ENCODE data around the gene SLC25A1.

The SLC25A1 gene

DNA sequence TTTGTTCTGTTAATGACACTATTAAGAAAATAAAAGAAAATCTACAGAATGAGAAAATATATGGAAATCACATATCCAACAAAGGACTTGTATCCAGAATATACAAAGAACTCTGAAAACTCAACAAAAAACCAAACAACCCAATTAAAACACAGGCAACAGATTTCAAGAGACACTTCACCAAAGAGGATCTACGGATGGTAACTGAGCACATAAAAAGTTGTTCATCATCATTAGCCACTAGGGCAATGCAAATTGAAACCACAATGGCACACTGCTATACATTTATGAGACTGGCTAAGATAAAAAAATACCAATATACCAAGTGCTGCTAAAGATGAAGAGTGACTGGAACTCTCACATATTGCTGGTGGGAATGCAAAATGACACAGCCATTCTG, 34.5 kb upstream of the SLC25A1 start:
- TF ChIP-seq, protein P1, sequence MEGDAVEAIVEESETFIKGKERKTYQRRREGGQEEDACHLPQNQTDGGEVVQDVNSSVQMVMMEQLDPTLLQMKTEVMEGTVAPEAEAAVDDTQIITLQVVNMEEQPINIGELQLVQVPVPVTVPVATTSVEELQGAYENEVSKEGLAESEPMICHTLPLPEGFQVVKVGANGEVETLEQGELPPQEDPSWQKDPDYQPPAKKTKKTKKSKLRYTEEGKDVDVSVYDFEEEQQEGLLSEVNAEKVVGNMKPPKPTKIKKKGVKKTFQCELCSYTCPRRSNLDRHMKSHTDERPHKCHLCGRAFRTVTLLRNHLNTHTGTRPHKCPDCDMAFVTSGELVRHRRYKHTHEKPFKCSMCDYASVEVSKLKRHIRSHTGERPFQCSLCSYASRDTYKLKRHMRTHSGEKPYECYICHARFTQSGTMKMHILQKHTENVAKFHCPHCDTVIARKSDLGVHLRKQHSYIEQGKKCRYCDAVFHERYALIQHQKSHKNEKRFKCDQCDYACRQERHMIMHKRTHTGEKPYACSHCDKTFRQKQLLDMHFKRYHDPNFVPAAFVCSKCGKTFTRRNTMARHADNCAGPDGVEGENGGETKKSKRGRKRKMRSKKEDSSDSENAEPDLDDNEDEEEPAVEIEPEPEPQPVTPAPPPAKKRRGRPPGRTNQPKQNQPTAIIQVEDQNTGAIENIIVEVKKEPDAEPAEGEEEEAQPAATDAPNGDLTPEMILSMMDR (IDR thresholded peaks at IDR 0.05): no peak
- Histone ChIP-seq H3K4me1 (ENCODE audit: control insufficient read depth in 1 of 2, insufficient read depth in 1 of 2, low read depth in 1 of 2, low read length in 1 of 2) (no peaks in the 10 kb centered on the region), H3K27me3 (no peaks in the 10 kb centered on the region), H3K9me3 (no peaks in the 10 kb centered on the region), H3K4me3 (ENCODE audit: low read depth in 1 of 2, low read length in 1 of 2) (no peak overlapping the region), H3K36me3 (peaks cover 75% of the 10 kb centered on the region), H3K27ac (no peak overlapping the region)

DNA sequence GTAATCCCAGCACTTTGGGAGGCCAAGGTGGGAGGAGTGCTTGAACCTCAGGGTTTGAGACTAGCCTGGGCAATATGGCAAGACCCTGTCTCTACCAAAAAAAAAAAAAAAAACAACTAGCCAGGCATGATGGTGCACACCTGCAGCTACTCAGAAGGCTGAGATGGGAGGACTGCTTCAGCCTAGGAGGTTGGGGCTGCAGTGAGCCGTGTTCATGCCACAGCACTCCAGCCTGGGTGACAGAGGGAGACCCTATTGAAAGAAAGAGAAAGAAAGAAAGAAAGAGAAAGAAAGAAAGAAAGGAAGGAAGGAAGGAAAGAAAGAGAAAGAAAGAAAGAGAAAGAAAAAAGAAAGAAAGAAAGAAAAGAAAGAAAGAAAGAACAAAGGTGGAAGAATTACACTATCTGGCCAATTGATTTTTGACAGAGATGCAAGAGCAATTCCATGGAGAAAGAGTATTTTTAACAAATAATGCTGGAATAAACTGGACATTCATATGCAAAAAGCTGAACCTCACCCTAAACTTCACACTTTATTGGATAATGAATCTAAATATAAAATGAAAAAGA, 33.9 kb upstream of the SLC25A1 start:
- Histone ChIP-seq H3K27me3 (no peaks in the 10 kb centered on the region), H3K27ac (no peak overlapping the region), H3K4me1 (ENCODE audit: control insufficient read depth in 1 of 2, insufficient read depth in 1 of 2, low read depth in 1 of 2, low read length in 1 of 2) (no peaks in the 10 kb centered on the region), H3K4me3 (ENCODE audit: low read depth in 1 of 2, low read length in 1 of 2) (no peak overlapping the region), H3K36me3 (peaks cover 78% of the 10 kb centered on the region), H3K9me3 (no peaks in the 10 kb centered on the region)
- TF ChIP-seq, protein P1 (IDR thresholded peaks at IDR 0.05): no peak

DNA sequence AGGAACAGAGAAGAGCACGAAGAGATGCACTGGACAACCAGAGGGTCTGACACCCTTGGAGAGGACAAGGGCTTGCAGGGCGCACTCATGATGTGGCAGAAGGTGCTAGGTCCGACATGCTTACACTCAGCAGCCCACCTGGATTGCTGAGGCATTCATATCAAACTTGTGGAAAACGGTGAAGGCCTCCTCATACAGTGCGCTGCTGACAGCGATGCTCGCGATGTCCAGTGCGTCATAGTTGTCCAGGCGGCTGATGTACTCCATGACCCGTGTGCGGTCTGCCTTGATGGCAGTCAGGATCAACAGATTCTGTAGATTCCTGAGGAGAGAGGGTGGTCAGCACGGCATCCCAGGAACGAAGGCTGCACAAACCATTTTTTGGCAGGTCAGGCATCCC, 31.7 kb upstream of the SLC25A1 start:
- H3K27ac ChIP-seq: no peak overlapping the region
- no peaks in the 10 kb centered on the region for H3K4me1 ChIP-seq (ENCODE audit: control insufficient read depth in 1 of 2, insufficient read depth in 1 of 2, low read depth in 1 of 2, low read length in 1 of 2)
- TF ChIP-seq, protein P1 (IDR thresholded peaks at IDR 0.05): no peak
- no peaks in the 10 kb centered on the region for H3K9me3 ChIP-seq
- H3K27me3 ChIP-seq: no peaks in the 10 kb centered on the region
- H3K36me3 ChIP-seq: peaks cover 77% of the 10 kb centered on the region
- no peak overlapping the region for H3K4me3 ChIP-seq (ENCODE audit: low read depth in 1 of 2, low read length in 1 of 2)

DNA sequence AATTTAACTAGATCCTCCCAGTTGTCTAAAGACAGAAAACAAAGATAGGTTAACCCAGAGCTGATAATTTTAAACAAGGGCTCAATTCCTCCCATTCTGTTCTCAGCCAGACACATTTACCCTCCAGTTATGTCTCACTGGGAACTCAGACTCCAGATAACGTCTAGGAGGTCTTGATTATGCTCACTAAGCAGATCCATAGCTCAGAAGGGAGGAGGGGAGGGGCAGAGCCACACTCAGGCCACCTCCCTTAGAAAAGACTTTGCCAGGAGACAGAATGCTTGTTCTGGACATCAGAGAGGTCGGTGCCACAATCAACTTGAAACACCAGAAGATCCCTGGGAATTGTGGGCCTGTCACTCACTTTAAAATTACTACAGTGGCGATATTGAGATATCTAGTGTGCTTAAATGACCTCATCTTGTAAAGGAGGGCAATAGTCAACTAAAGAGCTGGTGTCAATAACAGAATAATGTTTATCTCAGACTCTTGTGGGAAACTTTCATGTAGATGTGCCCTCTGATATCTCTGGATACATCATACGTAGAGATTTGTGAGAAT, 29.8 kb upstream of the SLC25A1 start:
- Histone ChIP-seq H3K27me3 (no peaks in the 10 kb centered on the region), H3K36me3 (peaks cover 76% of the 10 kb centered on the region), H3K9me3 (no peaks in the 10 kb centered on the region), H3K4me1 (ENCODE audit: control insufficient read depth in 1 of 2, insufficient read depth in 1 of 2, low read depth in 1 of 2, low read length in 1 of 2) (no peaks in the 10 kb centered on the region), H3K27ac (no peak overlapping the region), H3K4me3 (ENCODE audit: low read depth in 1 of 2, low read length in 1 of 2) (no peak overlapping the region)
- TF ChIP-seq, protein P1 (IDR thresholded peaks at IDR 0.05): no peak

DNA sequence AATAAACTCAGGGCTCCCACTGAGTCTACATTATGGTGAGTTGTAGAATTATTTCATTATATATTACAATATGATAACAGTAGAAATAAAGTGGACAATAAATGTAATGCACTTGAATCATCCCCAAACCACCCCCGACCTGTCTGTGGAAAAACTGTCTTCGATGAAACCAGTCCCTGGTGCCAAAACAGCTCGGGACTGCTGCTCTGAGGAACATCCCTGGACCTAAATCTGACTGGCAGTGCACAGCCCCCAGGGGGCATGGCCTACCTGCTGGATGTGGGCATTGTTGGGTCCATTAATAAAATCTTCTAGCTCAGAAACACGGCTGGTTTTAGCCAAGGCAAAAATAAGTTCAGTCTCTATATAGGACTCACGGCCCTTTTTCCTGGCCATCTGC, 29.3 kb upstream of the SLC25A1 start:
- H3K27ac ChIP-seq: no peak overlapping the region
- H3K4me3 ChIP-seq (ENCODE audit: low read depth in 1 of 2, low read length in 1 of 2): no peak overlapping the region
- H3K4me1 ChIP-seq (ENCODE audit: control insufficient read depth in 1 of 2, insufficient read depth in 1 of 2, low read depth in 1 of 2, low read length in 1 of 2): no peaks in the 10 kb centered on the region
- peaks cover 76% of the 10 kb centered on the region for H3K36me3 ChIP-seq
- no peaks in the 10 kb centered on the region for H3K9me3 ChIP-seq
- TF ChIP-seq, protein P1 (IDR thresholded peaks at IDR 0.05): no peak
- no peaks in the 10 kb centered on the region for H3K27me3 ChIP-seq
